H1 (cell line): ENCODE measurements around the gene CDHR2. TPM values are rescaled to one million over a fixed set of nuclear protein-coding genes. Genes with fewer than 3 reads are reported as not detected.

Experiments
- CEBPB ChIP-seq: IDR thresholded peaks from 2 replicates; pipeline ENCODE4 v1.6.1; 2012; ENCODE audit warnings: low read depth, low read length
- CREB1 ChIP-seq: IDR thresholded peaks from 2 replicates; pipeline ENCODE4 v1.6.1; 2012; ENCODE audit warnings: inconsistent platforms
- EGR1 ChIP-seq: IDR thresholded peaks from 2 replicates; pipeline ENCODE4 v1.6.1; 2011; ENCODE audit warnings: low read depth, low read length, borderline replicate concordance
- EP300 ChIP-seq, 2 experiments: IDR thresholded peaks; 1 replicate in 1 of 2; 2 replicates in 1 of 2; pipeline ENCODE4 v1.6.1; 2011 to 2012; ENCODE audit warnings: low read depth in 2 of 2, low read length in 2 of 2, mild to moderate bottlenecking in 2 of 2, borderline replicate concordance in 1 of 2, inconsistent platforms in 1 of 2, moderate library complexity in 1 of 2
- HDAC2 ChIP-seq, 2 experiments: fragments of 300-600 bp in 1 of 2; sonication (generic) in 1 of 2; IDR thresholded peaks; 2 replicates each; pipeline ENCODE4 v1.6.1; 2011 to 2012; ENCODE audit warnings: low read depth in 2 of 2, low read length in 2 of 2, mild to moderate bottlenecking in 2 of 2, moderate library complexity in 2 of 2, borderline replicate concordance in 1 of 2, inconsistent platforms in 1 of 2
- KDM4A ChIP-seq: IDR thresholded peaks from one replicate; pipeline ENCODE4 v1.7.1; 2012; ENCODE audit warnings: low read depth, mild to moderate bottlenecking, moderate library complexity, low read length, inconsistent platforms; ENCODE audit not compliant: severe bottlenecking
- POLR2AphosphoS5 ChIP-seq: IDR thresholded peaks from 2 replicates; pipeline ENCODE4 v1.6.1; 2011; ENCODE audit warnings: low read depth, low read length
- SP1 ChIP-seq: IDR thresholded peaks from 2 replicates; pipeline ENCODE4 v1.6.1; 2011; ENCODE audit warnings: low read depth, low read length
- TAF7 ChIP-seq: optimal IDR thresholded peaks from 2 replicates; pipeline ENCODE3; 2011; ENCODE audit warnings: low read depth, mild to moderate bottlenecking, inconsistent platforms, low read length, moderate library complexity, borderline replicate concordance
- polyA plus RNA-seq, 7 experiments: library from polyadenylated mRNA; depleted of rRNA in 3 of 7; stranded (reverse) in 5 of 7; unstranded in 2 of 7; fragments of >200 nt in 5 of 7; fragments of 200-250 nt in 2 of 7; gene quantifications; 1 replicate in 5 of 7; 2 replicates in 1 of 7; 4 replicates in 1 of 7; pipeline versions ENCODE4 v1.2.1 to v1.2.3, GENCODE V29; 2011 to 2013; ENCODE audit warnings: missing spikeins in 2 of 7, mixed read lengths in 2 of 7
- total RNA-seq: library from RNA; stranded (reverse); fragmentation: NEBNext Ultra II Directional; extraction: Animal tissue kit (Norgen Biotek cat#: 25700); gene quantifications from 2 replicates; pipeline ENCODE4 v1.2.1, GENCODE V29; 2021
- TF ChIP-seq, protein P1 (sequence below): IDR thresholded peaks from 2 replicates; pipeline ENCODE4 v1.6.1; 2012; ENCODE audit warnings: inconsistent platforms

Gene CDHR2
- total and polyA plus RNA-seq, 2 of the 8 experiments (the other 6 are each of a cell fraction or from before 2014, with no cell fraction given), result 0.02 to 0.43 TPM

DNA sequence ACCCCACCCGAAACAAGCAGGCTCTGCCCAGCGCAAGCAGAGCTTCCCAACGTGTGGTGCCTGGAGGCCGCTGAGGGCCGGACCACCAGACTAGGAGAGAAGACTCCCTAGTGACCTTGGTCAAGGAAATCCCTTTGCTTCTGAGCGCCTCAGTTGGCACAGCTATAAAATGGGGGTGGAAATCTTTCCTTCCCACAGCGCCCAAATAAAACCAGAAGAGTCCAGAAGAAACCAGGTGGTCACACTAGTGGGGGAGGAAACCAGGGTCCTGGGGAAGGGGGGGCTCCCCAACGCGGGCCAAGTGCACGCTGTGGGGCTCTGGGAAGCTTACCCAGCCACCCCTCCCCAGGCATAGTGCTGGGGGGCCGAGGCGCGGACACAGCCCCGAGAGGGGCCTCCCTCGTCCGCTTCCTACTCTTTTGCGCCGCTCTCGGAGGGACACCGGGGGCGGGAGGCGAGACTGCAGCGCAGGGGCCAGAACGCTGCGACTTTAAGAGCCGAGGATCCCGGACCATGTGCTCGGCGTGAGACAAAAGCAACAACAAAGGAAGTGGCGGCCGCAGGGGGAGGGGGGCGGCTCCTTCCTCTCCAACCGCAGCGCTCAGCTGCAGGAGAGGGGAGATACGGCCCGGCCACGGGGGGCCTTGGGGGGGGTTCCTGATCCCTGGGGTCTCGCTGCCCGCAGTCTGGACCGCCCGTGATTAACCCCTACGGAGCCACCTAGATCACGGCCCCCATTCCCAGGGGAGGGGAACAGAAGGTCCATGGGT is 12.8 kb upstream of the CDHR2 start (continued):
- peak; percentile 2 for TF ChIP-seq KDM4A
- TF ChIP-seq, protein P1, sequence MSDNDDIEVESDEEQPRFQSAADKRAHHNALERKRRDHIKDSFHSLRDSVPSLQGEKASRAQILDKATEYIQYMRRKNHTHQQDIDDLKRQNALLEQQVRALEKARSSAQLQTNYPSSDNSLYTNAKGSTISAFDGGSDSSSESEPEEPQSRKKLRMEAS, result peak; percentile 98
- TF ChIP-seq CEBPB, result no peak
- peak; percentile 76 for TF ChIP-seq TAF7
- TF ChIP-seq HDAC2 (IDR thresholded peaks at IDR 0.05; ENCODE audit: borderline replicate concordance in 1 of 2, low read depth in 2 of 2, low read length in 2 of 2), result peak in 1 of 2 experiments; percentile 18; a peak in 1 of 4 replicates
- TF ChIP-seq EGR1, result 0 out of 2 replicates have a peak, but pooled peaks have one; percentile 19
- no peak for TF ChIP-seq SP1
- TF ChIP-seq POLR2AphosphoS5, result peak; percentile 60
- TF ChIP-seq EP300 (IDR thresholded peaks at IDR 0.05; ENCODE audit: borderline replicate concordance in 1 of 2, low read depth in 2 of 2, low read length in 2 of 2), result 0 out of 3 replicates have a peak, but pooled peaks of 1 of the 2 experiments have one; percentile 62
- TF ChIP-seq CREB1, result 0 out of 2 replicates have a peak, but pooled peaks have one; percentile 16
